T-helper 2 cell (primary cell): Measurements from ENCODE around the gene ZBTB46.

ENCODE experiments used
- DNase-seq, 5 experiments: peaks; one replicate each; pipeline versions ENCODE4 v3.0.0 to v3.0.0-alpha.2; 2012 to 2022

The ZBTB46 gene

DNA sequence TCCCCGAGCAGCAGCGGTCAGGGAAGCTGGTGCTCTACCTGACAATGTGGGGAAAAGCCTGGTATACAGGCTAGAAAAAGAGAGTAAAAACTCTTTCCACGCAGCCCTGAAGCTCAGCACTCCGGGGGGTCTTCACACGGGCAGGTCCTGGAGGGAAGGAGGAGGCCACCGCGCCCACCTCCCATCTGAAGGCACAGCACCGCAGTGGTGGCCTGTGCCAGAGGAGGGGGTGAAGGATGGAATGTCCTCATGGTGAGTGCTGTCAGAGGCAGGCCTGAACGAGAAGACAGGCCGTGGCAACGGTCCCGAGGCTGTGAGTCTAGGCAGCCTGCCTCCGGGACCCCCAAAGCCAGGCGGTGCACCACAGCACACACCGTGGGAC is 85.6 kb downstream of the ZBTB46 start:
- DNase-seq = no peak

DNA sequence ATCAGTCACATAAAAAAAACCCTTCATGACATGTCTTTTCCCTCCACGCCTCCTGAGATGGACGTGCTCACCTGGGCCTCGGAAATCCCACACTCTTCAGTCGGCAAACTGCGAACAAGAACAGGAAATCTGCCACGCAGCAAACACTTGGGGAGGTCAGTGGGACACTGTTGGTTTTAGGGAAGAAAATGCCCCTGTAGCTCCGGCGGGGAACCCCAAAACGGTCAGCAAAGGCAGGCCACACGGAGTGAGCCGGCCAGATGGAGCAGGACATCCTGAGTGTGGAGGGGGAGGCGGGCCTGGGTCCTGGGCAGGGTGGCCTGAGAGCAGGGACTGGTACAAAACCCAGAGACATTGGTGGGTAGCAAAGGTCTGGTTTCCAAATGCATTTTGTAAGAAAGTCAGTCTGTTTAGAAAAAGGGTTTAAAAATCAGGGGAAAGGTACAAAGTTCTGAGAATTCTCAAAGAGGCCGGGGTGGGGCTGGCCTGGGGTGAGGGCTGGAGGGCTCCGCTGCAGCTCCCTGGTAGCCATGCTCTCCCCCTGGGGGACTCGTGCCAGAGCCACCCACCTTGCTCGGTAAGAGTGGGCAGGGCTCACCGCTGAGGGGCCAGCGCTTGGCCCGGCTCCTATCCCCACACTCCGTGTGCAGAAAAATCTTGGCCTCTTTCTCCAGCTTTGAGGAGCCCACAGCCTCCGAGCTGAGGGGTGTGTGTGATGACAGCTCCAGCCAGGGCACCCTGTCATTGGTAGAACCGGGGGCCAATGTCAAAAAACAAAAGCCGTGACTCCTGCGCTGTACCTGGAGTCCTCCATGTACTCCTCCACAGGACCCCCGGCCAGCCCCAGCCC is 86.3 kb downstream of the ZBTB46 start:
- no peak for DNase-seq

DNA sequence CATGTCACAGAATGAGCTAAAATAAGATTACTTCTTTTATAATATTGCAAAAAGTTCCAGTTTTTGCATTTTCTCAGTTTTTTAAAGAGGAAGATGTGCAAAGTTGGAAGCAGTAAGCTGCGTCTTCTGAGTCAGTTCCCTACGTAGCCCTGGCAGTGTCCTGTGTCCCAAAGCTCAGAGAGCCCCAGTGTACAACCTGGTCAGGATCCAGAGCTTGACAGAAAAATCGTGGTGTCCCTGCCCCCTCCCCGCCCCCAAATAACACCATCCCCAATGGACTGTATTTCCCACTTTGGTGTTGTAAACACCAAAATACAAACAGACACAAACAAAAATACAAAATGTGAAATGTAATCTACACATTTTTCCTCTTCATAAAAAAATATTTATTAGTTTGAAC is 86.9 kb downstream of the ZBTB46 start:
- DNase-seq = no peak

DNA sequence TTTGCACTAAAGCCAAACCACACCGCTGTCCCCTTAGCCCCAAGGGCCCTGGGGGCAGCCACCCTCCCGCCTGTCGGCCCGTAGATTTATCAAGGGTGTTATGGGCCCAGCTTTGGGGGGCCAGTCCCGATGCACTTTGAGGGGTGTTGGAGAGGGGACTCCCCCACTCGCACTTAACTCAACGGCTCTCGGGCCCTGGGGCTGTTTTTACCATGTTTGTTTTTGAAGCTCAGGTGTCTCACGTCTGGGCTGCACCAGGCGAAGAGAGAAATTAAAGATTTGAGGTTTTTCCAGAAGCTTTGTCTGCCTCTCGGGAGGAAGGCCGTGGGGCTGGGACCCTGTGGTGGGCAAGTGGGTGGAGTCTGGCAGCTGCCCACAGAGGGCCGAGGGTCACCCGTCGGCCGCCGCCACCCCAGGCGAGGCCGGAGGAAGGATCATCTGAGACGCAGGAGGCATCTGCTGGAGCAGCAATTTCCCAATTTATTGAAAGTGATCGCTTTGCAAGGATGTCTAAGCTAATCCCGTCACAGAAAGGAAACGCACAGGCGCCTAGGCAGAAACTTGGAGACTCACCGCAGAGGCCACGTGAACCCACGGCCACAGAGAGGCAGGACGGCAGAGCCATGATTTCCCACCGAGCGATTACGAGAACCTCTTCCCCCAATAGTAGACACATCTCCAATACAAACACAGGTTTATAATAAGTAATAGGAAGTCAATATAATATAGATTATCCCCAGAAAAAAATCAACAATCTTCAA is 87.7 kb downstream of the ZBTB46 start:
- no peak for DNase-seq

DNA sequence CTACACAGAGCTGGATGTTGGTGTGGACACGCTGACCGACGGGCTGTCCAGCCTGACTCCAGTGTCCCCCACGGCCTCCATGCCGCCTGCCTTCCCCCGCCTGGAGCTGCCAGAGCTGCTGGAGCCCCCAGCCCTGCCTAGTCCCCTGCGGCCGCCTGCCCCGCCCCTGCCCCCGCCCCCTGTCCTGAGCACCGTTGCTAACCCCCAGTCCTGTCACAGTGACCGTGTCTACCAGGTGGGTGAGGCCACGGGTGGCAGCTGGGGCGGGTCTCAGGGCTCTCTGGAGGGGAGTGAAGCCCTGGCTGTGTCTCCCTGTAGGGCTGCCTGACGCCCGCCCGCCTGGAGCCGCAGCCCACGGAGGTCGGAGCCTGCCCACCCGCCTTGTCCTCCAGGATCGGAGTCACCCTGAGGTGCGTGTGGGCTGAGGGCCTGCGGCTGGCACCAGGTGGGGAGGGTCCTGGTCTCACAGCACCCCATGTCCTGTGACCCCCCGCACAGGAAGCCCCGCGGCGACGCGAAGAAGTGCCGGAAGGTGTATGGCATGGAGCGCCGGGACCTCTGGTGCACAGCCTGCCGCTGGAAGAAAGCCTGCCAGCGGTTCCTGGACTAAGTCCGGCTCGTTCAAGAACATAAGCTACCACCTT is 88.6 kb downstream of the ZBTB46 start:
- DNase-seq = no peak

DNA sequence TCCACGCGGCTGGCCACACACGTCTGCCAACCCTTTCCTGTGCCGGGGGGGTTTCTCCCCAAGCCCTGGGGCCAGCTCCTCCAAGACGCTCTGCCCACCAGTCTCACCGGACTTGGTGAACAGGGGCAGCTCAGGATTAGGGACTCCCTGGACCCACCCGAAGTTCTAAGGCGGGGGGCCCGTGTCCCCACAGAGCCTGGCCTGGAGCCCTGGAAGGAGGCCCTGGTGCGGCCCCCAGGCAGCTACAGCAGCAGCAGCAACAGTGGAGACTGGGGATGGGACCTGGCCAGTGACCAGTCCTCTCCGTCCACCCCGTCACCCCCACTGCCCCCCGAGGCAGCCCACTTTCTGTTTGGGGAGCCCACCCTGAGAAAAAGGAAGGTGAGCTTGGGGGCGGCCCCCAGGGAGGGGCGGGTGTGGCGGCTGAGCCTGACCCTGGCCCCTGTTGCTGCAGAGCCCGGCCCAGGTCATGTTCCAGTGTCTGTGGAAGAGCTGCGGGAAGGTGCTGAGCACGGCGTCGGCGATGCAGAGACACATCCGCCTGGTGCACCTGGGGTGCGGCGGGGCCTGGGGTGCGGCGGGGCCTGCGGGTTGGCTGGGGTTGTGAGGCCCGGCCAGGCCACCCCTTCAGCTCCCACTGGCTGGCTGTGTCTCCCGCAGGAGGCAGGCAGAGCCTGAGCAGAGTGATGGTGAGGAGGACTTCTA is 89.2 kb downstream of the ZBTB46 start:
- DNase-seq = no peak

DNA sequence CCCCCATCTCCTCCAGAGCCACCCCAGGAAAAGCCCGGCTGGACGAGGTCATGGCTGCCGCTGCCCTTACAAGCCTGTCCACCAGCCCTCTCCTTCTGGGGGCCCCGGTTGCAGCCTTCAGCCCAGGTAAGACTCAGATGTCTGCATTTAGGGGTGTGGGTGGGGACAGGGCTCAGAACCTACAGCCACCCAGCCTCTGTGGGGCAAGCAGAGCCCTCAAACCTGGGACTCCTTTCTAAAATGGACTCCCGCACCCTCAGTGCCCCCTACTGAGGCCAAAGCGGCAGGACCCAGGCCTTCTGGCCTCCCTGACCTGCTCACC is 89.7 kb downstream of the ZBTB46 start:
- DNase-seq = no peak

DNA sequence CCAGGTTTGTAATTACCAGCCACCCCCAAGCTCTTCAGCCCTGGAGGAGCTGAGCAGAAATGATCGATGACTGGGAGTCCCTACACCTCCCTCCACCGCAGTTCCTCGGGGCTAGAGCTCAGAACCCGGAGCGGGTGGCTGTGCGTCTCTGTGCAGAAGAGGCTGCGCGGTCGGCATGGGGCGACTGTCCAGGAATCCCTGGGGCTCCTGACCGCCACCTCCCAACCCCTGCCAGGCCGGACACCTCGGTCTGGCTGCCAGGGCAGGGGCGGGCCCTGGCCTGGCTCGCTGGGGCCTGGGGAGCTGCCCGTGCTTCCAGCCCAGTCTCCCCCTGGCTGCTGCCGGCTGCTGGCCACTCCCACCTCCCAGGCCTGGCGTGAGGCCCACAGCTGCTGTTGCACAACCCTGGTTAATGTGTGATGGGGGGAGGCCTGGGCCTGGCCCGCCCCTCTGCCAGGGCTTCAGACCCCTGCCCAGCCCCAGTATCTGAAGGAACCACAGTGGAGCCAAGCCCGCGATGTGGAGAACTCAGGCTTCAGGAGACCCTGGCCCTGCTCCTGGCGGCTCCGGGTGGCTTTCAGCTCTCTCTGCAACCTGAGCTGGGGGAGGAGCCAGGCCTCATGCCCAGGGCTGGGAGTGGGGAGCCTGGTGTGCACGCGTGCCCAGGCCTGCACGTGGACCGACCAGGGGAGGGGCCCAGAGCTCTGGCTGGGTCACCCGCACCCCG is 90.3 kb downstream of the ZBTB46 start:
- peak in 2 of 5 experiments; percentile 41 to 69 for DNase-seq

DNA sequence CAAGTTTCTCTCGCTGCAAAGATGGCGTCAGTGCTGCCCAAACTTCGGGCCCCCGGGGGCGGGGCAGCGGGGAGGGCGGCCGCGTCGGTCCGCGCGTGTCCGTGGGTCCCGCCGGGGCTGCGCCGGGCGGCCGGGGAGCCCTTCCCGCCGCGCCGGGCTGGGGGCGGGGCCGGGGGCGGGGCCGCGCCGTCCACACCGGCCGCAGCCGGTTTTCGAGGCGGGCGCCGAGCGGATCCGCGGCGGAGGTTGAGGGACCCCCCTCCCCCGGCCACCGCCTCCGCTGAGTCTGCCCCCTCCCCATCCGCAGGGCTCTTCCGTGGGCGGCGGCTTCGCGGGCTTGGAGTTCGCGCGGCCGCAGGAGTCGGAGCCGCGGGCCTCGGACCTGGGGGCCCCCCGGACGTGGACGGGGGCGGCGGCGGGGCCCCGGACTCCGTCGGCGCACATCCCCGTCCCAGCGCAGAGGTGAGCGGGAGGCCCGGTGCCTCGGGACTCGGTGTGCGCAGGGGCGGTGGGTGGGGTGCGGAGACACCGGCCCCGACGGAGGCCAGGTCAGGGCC is 90.9 kb downstream of the ZBTB46 start:
- DNase-seq = peak in 4 of 5 experiments; percentile 42 to 79 (median 52)

DNA sequence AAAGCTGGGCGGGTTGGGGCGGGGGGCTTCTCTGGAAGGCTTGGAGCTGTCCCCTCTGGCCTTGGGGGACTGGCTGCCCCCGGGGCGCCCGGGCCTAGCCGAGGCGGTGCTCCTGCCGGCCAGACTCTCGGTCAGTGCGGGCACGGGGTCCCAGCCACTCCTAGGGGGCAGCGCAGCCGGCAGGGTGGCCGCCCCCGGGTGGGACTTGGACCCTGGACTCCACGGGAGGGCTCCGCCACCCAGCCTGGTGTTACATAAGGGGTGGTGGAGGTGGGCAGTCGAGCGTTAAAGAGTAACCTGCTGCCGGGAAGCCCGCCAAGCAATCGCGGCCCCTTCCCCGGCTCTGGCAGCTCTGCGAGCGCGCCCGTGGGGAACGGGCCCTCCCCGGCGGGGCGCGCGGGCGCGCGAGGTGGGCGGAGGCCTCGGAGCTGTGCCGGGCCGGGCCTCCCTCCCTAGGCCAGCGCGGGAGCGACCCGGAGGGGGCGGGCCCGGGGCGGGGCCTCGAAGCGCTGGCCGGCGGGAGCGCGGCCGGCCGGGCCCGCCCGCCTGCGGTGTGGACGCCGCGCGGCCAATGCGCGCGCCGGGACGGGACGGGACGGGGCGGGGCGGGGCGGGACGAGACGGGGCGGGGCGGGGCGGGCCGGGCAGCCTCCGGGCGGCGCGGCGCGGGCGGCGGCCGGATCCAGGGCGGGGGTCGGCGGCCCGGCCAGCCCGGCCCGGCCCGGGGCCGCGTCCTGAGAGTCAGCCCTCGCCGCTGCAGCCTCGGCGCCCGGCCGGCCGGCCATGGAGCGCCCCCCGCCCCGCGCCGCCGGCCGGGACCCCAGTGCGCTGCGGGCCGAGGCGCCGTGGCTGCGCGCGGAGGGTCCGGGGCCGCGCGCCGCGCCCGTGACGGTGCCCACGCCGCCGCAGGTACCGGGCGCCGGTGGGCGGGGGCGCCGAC is 91.7 kb downstream of the ZBTB46 start, which contains the start of gene SLC2A4RG:
SLC2A4RG (plus strand) TSS at position 647 of the 940 bp plus-strand sequence; CDS start at position 784, 137 bp downstream.
- DNase-seq = peak in 4 of 5 experiments; percentile 49 to 87 (median 64)

DNA sequence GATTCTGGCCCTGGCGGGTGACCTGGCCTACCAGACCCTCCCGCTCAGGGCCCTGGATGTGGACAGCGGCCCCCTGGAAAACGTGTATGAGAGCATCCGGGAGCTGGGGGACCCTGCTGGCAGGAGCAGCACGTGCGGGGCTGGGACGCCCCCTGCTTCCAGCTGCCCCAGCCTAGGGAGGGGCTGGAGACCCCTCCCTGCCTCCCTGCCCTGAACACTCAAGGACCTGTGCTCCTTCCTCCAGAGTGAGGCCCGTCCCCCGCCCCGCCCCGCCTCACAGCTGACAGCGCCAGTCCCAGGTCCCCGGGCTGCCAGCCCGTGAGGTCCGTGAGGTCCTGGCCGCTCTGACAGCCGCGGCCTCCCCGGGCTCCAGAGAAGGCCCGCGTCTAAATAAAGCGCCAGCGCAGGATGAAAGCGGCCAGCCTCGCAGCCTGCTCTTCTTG is 92.4 kb downstream of the ZBTB46 start:
- peak in 2 of 5 experiments; percentile 35 to 56 for DNase-seq

DNA sequence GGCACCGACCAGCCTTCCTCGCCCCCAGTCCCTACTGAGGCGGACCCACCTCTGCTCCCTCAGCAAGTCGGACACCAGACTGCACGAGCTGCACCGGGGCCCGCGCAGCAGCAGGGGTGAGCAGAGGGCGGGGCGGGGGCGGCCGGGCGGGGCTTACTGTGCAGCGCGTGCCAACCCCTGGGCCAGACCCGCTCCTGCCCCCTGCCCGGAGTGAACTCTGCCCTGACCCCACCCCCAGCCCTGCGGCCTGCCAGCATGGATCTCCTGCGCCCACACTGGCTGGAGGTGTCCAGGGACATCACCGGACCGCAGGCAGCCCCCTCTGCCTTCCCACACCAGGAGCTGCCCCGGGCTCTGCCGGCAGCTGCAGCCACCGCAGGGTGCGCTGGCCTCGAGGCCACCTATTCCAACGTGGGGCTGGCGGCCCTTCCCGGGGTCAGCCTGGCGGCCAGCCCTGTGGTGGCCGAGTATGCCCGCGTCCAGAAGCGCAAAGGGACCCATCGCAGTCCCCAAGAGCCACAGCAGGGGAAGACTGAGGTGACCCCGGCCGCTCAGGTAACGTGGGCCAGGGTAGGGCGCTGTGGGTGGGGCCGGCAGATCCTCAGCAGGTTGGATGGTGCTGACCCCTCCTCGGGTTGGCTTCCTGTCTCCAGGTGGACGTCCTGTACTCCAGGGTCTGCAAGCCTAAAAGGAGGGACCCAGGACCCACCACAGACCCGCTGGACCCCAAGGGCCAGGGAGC is 92.9 kb downstream of the ZBTB46 start:
- peak in 2 of 5 experiments; percentile 22 to 68 for DNase-seq

DNA sequence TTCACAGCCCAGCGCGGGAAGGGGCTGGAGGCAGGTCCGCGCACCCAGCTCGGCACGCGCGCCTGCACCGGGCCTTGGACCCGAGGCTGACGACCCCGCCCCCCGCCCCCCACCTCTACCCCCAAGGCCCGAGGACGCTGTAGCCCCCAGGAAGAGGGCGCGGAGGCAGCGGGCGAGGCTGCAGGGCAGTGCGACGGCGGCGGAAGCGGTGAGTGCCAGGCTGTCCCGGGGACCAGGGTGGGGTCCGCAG is 93.4 kb downstream of the ZBTB46 start:
- DNase-seq = no peak

DNA sequence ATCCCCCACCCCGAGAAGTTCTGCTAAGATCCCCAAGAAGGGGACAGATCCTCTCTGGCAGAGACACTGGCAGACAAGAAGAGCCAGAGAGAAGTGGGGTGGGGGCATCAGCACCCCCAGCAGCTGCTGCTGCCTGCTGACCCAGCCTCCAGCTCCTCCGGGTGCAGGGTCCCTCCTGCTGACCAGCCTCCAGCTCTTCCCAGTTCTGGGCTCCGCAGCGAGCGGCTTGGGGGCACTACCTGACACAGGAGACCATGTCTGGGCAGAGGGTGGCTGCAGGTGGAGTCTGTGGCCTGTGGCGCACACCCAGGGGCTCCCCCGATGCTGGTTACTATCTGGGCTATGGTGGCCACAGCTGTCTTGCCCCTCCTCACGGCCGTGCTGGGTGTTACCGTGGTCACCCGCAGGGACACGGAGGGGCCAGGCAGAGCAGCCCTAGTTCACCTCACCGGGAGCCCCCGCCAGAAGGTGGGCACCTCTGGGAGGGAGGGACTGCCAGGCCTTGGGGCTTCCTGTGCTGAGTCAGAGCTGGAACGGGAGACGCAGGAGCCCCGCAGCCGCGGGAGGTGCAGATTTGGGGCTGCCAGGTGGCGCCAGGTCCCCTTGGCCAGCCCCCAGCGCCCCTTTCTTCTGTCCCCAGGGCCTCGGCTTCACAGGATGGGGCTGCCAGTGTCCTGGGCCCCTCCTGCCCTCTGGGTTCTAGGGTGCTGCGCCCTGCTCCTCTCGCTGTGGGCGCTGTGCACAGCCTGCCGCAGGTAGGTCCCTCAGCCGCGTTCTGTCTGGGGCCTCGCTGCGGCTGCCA is 94.0 kb downstream of the ZBTB46 start:
- peak in 3 of 5 experiments; percentile 58 to 79 (median 70) for DNase-seq

DNA sequence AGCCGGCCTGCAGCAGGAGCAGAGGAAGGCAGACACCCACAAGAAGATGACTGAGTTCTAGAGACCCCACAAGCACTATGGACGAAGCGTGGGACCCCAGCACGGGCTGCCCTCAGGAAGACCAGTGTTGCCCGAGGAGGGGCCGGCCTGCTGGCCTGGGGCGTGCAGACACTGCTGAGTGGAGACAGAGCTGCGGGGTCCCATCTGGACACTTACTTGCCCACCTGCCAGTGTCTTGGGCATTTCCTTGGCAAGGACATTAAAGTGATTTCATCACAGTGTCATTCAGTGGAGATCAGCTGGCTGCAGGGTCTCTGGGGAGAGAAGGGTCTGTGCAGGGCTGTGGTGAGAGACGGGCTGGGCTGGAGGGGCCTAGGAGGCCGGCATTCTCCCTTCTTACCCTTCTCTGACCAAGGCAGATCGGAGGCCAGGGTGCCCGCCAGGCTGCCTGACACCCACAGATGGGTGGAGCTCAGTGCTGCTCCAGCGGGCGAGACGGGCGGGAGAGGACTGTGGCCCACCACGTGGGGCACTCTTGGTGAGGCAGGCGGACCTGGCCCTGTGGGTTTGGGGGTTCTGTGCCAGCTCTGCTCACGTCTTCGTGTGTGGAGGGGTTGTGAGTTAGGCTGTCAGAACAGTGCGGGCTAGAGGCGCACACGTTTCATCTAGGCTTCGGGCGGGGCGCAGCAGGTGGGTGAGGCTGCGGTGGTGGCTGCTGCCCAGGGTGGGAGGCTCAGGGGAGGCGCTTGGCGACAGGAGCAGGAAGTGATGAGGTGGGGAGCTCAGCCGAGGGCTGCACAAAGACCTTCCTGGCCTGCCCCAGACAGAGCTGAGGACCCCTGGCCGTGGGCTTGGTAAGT is 95.0 kb downstream of the ZBTB46 start, which contains the start of gene LIME1:
LIME1 (plus strand) TSS at position 806 of the 860 bp plus-strand sequence. CDS start 886 bp downstream, outside the sequence.
- peak; percentile 37 to 95 (median 79) for DNase-seq

DNA sequence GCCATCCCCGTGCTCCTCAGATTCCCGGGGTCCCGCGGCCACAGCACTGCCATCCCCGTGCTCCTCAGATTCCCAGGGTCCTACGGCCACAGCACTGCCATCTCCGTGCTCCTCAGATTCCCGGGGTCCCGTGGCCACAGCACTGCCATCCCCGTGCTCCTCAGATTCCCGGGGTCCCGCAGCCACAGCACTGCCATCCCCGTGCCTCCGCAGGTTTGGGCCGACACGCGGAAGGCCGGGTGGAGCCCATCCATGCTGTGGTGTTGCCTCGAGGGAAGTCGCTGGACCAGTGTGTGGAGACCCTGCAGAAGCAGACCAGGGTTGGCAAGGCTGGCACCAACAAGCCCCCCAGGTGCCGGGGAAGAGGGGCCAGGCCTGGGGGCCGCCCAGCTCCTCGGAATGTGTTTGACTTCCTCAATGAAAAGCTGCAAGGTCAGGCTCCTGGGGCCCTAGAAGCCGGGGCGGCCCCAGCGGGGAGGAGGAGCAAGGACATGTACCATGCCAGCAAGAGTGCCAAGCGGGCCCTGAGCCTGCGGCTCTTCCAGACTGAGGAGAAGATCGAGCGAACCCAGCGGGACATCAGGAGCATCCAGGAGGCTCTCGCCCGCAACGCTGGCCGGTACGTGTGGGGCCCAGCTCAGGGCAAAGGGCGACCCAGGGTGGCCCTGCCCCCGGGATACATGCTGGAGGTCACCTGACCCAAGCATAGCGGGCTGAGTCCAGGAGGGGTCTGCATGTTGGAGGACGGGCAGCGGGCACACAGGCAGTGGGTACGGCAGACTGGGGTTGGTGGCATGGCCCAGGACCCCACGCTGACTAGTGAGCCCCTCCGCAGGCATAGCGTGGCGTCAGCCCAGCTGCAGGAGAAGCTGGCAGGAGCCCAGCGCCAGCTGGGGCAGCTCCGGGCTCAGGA is 95.9 kb downstream of the ZBTB46 start:
- no peak for DNase-seq
